Left kidney (tissue), 2 donors: Measurements from ENCODE around the gene CDC42BPG. TPM values are rescaled to one million over a fixed set of nuclear protein-coding genes. Genes with fewer than 3 reads are reported as not detected.
"Not testable (repeated sequence)": the region's sequence is repeated elsewhere in the genome, so short reads cannot be mapped to it uniquely, and the experiment has no call there.

Experiments
- DNase-seq: peaks from one replicate; pipeline ENCODE4 v3.0.0-alpha.2; 2013
- polyA plus RNA-seq: library from polyadenylated mRNA; unstranded; fragments of 120-200 nt; gene quantifications from one replicate; pipeline ENCODE4 v1.2.1, GENCODE V29; 2013; ENCODE audit not compliant: insufficient read length

The CDC42BPG gene
- polyA plus RNA-seq, 1 donor, result 5.4 TPM

GRCh38 chr11:64849598-64850356 is 5.3 kb upstream of the CDC42BPG start:
- DNase-seq, result no peak

- DNase-seq, result no peak
Measured at GRCh38 chr11:64848826-64849597, 4.6 kb upstream of the CDC42BPG start.

- DNase-seq, result no peak
Measured at GRCh38 chr11:64848214-64848825, 3.9 kb upstream of the CDC42BPG start.

GRCh38 chr11:64846998-64847666 is 2.7 kb upstream of the CDC42BPG start:
- DNase-seq, result peak; percentile 91

GRCh38 chr11:64845776-64846129 is 1.3 kb upstream of the CDC42BPG start:
- DNase-seq, result not testable (repeated sequence)

- DNase-seq, result no peak
Measured at GRCh38 chr11:64845129-64845775, 799 bp upstream of the CDC42BPG start.

GRCh38 chr11:64843686-64844329 is 645 bp downstream of the CDC42BPG start:
- DNase-seq, result no peak

- no peak for DNase-seq
Measured at GRCh38 chr11:64842851-64843685, 1.4 kb downstream of the CDC42BPG start.

GRCh38 chr11:64842366-64842759 is 2.1 kb downstream of the CDC42BPG start:
- DNase-seq, result no peak

GRCh38 chr11:64841592-64842365 is 2.7 kb downstream of the CDC42BPG start:
- no peak for DNase-seq

GRCh38 chr11:64839887-64840782 is 4.3 kb downstream of the CDC42BPG start:
- no peak for DNase-seq

- DNase-seq, result no peak
Measured at GRCh38 chr11:64839335-64839734, 5.1 kb downstream of the CDC42BPG start.

- DNase-seq, result no peak
Measured at GRCh38 chr11:64838600-64839334, 5.7 kb downstream of the CDC42BPG start.

- no peak for DNase-seq
Measured at GRCh38 chr11:64837887-64838351, 6.5 kb downstream of the CDC42BPG start.

- no peak for DNase-seq
Measured at GRCh38 chr11:64836448-64837072, 7.9 kb downstream of the CDC42BPG start.

GRCh38 chr11:64835616-64836447 is 8.6 kb downstream of the CDC42BPG start:
- no peak for DNase-seq
